ENCODE data around the gene TXK.

DNA sequence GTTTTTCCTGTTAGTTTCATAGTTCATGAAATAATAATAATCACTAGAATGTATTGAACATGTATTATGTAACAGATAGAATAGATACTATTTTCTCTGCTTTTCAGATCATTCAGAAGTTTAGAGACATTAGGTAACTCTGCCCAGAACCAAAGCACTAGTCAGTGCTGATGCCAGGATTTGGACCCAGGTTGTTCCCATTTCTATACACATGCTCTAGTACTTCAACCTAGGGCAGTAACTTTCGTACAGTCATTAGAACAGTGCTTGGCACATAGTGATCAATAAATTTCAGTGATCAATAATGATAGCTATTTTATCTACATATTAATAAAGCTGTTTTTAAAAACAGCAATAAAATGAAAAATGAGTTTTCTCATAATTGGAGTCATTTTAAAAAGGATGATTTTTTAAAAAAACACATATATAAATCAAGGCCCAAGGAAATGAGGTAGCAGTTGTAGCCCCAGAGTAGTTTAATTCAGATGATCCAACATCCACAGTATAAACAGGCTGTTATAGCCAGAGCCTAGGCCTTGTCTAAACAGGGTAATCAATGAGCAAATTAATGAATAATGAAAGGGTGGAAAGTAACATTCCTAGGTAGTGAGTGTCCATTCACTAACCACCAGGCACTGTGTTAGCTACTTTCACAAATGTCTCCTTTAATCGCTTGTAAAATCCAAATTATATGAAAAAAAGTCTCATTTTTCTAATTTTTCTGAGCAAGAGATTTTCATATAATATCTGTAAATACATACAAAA lies 25.6 kb downstream of the TXK start:
- no peak for TF ChIP-seq CTCF (IDR thresholded peaks at IDR 0.05; ENCODE audit: insufficient read depth, low read length)
- TF ChIP-seq SPI1 (IDR thresholded peaks at IDR 0.05; ENCODE audit: borderline replicate concordance, low read depth): no peak
